Measurements from ENCODE around the gene RPTOR.

GRCh38 chr17:80815151-80815681 is 270.6 kb downstream of the RPTOR start:
- TF ChIP-seq EZH2 (IDR thresholded peaks at IDR 0.05; ENCODE audit: low read length, unreplicated experiment) (no peak), CTCF (conservative IDR thresholded peaks at IDR 0.05; ENCODE audit: low read depth, low read length) (no peak)
